Activated CD8-positive, alpha-beta memory T cell treated with anti-CD3 and anti-CD28 coated beads for 4 hours (primary cell): ENCODE results near the gene TMEM178A.

ENCODE experiments used
- DNase-seq, 2 donors: peaks; one replicate each; pipeline ENCODE4 v3.0.0-alpha.2; 2020; ENCODE audit warnings: low read depth in 2 of 2

The TMEM178A gene

GRCh38 chr2:39679805-39680204 lies 14.1 kb downstream of the TMEM178A start:
- no peak for DNase-seq

- DNase-seq, result no peak
Observed at GRCh38 chr2:39682066-39682692, 16.5 kb downstream of the TMEM178A start.

GRCh38 chr2:39683022-39683699 lies 17.4 kb downstream of the TMEM178A start:
- no peak for DNase-seq

- no peak for DNase-seq
Observed at GRCh38 chr2:39684464-39684863, 18.7 kb downstream of the TMEM178A start.

GRCh38 chr2:39685126-39685525 lies 19.4 kb downstream of the TMEM178A start:
- no peak for DNase-seq

- DNase-seq, result no peak
Observed at GRCh38 chr2:39686456-39686855, 20.7 kb downstream of the TMEM178A start.

GRCh38 chr2:39688181-39688580 lies 22.5 kb downstream of the TMEM178A start:
- DNase-seq, result no peak

- no peak for DNase-seq
Observed at GRCh38 chr2:39689272-39689841, 23.6 kb downstream of the TMEM178A start.

- no peak for DNase-seq
Observed at GRCh38 chr2:39689876-39690275, 24.2 kb downstream of the TMEM178A start.

GRCh38 chr2:39693245-39693644 lies 27.5 kb downstream of the TMEM178A start:
- DNase-seq, result no peak

- no peak for DNase-seq
Observed at GRCh38 chr2:39696101-39696553, 30.4 kb downstream of the TMEM178A start.

- DNase-seq, result no peak
Observed at GRCh38 chr2:39696838-39697237, 31.1 kb downstream of the TMEM178A start.

GRCh38 chr2:39697454-39697853 lies 31.7 kb downstream of the TMEM178A start:
- no peak for DNase-seq

GRCh38 chr2:39701137-39701536 lies 35.4 kb downstream of the TMEM178A start:
- DNase-seq, result no peak

GRCh38 chr2:39703181-39703872 lies 37.6 kb downstream of the TMEM178A start:
- no peak for DNase-seq

GRCh38 chr2:39704540-39704939 lies 38.8 kb downstream of the TMEM178A start:
- no peak for DNase-seq

GRCh38 chr2:39705638-39706037 lies 39.9 kb downstream of the TMEM178A start:
- DNase-seq, result no peak

- no peak for DNase-seq
Observed at GRCh38 chr2:39706312-39706711, 40.6 kb downstream of the TMEM178A start.

GRCh38 chr2:39706945-39707344 lies 41.2 kb downstream of the TMEM178A start:
- no peak for DNase-seq

GRCh38 chr2:39708003-39708402 lies 42.3 kb downstream of the TMEM178A start:
- no peak for DNase-seq

GRCh38 chr2:39710807-39711206 lies 45.1 kb downstream of the TMEM178A start:
- DNase-seq, result no peak

- DNase-seq, result no peak
Observed at GRCh38 chr2:39712953-39713352, 47.2 kb downstream of the TMEM178A start.

- no peak for DNase-seq
Observed at GRCh38 chr2:39715095-39715494, 49.4 kb downstream of the TMEM178A start.
